Adrenal gland (tissue), 5 donors: ENCODE results near the gene LRRTM4.

Experiments used
- CTCF ChIP-seq, 6 experiments: fragments of 450-650 bp in 4 of 6; fragments of 200-600 bp in 2 of 6; sonication (generic) in 1 of 6; IDR thresholded peaks; 1 replicate in 5 of 6; 2 replicates in 1 of 6; pipeline versions ENCODE4 v1.5.1 to v1.8.0; 2016 to 2021; ENCODE audit warnings: antibody characterized with exemption in 6 of 6, mild to moderate bottlenecking in 2 of 6, moderate library complexity in 1 of 6
- POLR2A ChIP-seq, 2 donors: fragments of 450-650 bp; IDR thresholded peaks; one replicate each; pipeline ENCODE4 v1.6.1; 2017; ENCODE audit warnings: antibody characterized with exemption in 2 of 2, mild to moderate bottlenecking in 2 of 2, moderate library complexity in 1 of 2
- donor health status: DM: no; HTN: no; CAD: no.

- TF ChIP-seq CTCF (IDR thresholded peaks at IDR 0.05): no peak
- no peak for TF ChIP-seq POLR2A (IDR thresholded peaks at IDR 0.05)
Measured at GRCh38 chr2:77232909-77233425, 289.2 kb downstream of the LRRTM4 start.
